GM19397 (cell line): ENCODE data around the gene CTCF.

Experiments
- ATAC-seq: cut with Tn5 transposase; IDR thresholded peaks from one replicate; pipeline ENCODE4 v1.9.1; 2021; ENCODE audit warnings: mild to moderate bottlenecking, moderate library complexity; ENCODE audit not compliant: unreplicated experiment

CTCF gene

GRCh38 chr16:67662653-67663010 lies 100.3 kb downstream of the CTCF start:
- ATAC-seq, result no peak

- no peak for ATAC-seq
Observed at GRCh38 chr16:67663151-67663876, 101.0 kb downstream of the CTCF start.

- no peak for ATAC-seq
Observed at GRCh38 chr16:67663877-67664222, 101.5 kb downstream of the CTCF start.

- no peak for ATAC-seq
Observed at GRCh38 chr16:67664258-67664657, 101.9 kb downstream of the CTCF start.

GRCh38 chr16:67664871-67665270 lies 102.5 kb downstream of the CTCF start:
- ATAC-seq, result no peak

- ATAC-seq, result no peak
Observed at GRCh38 chr16:67665598-67665997, 103.3 kb downstream of the CTCF start.

GRCh38 chr16:67666032-67666551 lies 103.8 kb downstream of the CTCF start:
- no peak for ATAC-seq

- ATAC-seq, result peak; percentile 58
Observed at GRCh38 chr16:67666559-67667452, 104.5 kb downstream of the CTCF start, which contains the start of the genes C16orf86 and ENKD1. C16orf86 (plus strand) TSS chr16:67666814; CDS start chr16:67666971, 157 bp downstream. ENKD1 (minus strand) TSS chr16:67666750; CDS start chr16:67666442, 308 bp downstream.

- no peak for ATAC-seq
Observed at GRCh38 chr16:67667453-67667816, 105.1 kb downstream of the CTCF start.

GRCh38 chr16:67667817-67668494 lies 105.6 kb downstream of the CTCF start:
- peak; percentile 64 for ATAC-seq

- no peak for ATAC-seq
Observed at GRCh38 chr16:67668495-67669157, 106.3 kb downstream of the CTCF start.

GRCh38 chr16:67669499-67670101 lies 107.3 kb downstream of the CTCF start:
- no peak for ATAC-seq

GRCh38 chr16:67672306-67672705 lies 110.0 kb downstream of the CTCF start:
- no peak for ATAC-seq

- no peak for ATAC-seq
Observed at GRCh38 chr16:67672739-67673662, 110.7 kb downstream of the CTCF start.

GRCh38 chr16:67673712-67674580 lies 111.6 kb downstream of the CTCF start:
- no peak for ATAC-seq

GRCh38 chr16:67674851-67675578 lies 112.7 kb downstream of the CTCF start:
- ATAC-seq, result no peak

GRCh38 chr16:67675579-67675935 lies 113.2 kb downstream of the CTCF start:
- ATAC-seq, result no peak

GRCh38 chr16:67675999-67676398 lies 113.7 kb downstream of the CTCF start:
- no peak for ATAC-seq
